ENCODE measurements around the gene BOLA2B.
"Not testable (repeated sequence)": the region's sequence is repeated elsewhere in the genome, so short reads cannot be mapped to it uniquely, and the experiment has no call there.

The BOLA2B gene

DNA sequence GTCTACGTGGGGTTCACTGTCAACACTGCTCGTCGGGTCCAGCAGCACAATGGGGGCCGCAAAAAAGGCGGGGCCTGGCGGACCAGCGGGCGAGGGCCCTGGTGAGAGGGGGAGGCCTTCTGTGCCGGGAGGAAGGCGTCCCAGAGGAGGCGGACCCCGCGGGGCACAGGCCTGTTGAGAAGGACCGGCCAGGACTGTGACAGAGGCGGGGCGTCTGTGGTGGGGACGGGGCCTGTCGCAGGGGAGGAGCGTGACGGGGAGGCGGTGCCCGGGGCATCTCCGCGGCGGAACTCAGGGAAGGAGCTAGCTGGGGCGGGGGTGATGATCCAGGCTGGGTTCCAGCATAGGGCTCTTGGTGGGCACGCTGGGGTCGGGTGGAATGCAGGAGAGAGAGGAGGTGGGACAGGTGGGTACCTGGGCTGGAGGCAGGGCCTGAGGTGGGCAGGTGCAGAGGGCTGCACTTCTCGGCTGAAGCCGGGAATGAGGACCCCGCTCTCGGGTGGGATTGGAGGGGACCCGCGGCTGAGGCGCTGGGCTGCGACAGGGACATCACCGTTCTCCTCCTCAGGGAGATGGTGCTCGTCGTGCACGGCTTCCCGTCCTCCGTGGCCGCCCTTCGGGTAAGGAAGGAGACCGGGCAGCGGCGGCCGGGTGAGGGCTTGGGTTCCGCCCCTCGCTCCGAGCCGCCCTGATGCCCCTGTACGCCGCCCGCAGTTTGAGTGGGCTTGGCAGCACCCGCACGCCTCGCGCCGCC lies 883 bp upstream of the BOLA2B start:
- not testable (repeated sequence) for H3K27ac ChIP-seq (ENCODE audit: low read depth, low read length); H3K9ac ChIP-seq (ENCODE audit: low read length); H3K36me3 ChIP-seq (ENCODE audit: control insufficient read depth, insufficient read depth, low read length); H3K27me3 ChIP-seq (ENCODE audit: control insufficient read depth, insufficient read depth, low read length); H3K4me1 ChIP-seq (ENCODE audit: control insufficient read depth, insufficient read depth, low read length); H3K9me3 ChIP-seq (ENCODE audit: control insufficient read depth, insufficient read depth, low read depth, low read length)
- H3K4me3 ChIP-seq (ENCODE audit: low read depth, low read length): peak overlapping the region; percentile 58

DNA sequence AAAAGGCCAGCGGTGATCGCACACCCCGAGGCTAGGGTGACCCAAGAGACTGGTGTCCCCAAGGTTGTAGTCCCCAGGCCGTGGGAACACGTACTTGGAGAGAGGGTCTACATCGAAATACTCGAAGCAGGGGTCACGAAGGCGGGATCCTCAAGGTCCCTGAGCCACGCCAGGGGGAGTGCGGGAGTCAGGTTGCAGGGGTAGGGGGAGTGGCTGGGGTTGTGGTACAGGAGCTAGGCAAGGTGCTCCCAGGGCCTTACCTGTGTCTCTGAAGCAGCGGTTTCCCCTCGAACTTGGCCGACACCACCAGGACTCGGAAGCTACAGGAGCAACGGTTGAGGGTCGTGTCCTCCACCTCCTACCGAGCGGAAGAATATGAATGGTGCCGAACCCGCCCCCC lies 368 bp downstream of the BOLA2B start:
- not testable (repeated sequence) for H3K36me3 ChIP-seq (ENCODE audit: control insufficient read depth, insufficient read depth, low read length); H3K9ac ChIP-seq (ENCODE audit: low read length); H3K27me3 ChIP-seq (ENCODE audit: control insufficient read depth, insufficient read depth, low read length); H3K4me3 ChIP-seq (ENCODE audit: low read depth, low read length); H3K27ac ChIP-seq (ENCODE audit: low read depth, low read length); H3K9me3 ChIP-seq (ENCODE audit: control insufficient read depth, insufficient read depth, low read depth, low read length); H3K4me1 ChIP-seq (ENCODE audit: control insufficient read depth, insufficient read depth, low read length)

GRCh38 chr16:30191158-30191557 lies 2.3 kb downstream of the BOLA2B start:
- not testable (repeated sequence) for H3K9ac ChIP-seq (ENCODE audit: low read length); H3K4me1 ChIP-seq (ENCODE audit: control insufficient read depth, insufficient read depth, low read length); H3K36me3 ChIP-seq (ENCODE audit: control insufficient read depth, insufficient read depth, low read length); H3K4me3 ChIP-seq (ENCODE audit: low read depth, low read length); H3K27me3 ChIP-seq (ENCODE audit: control insufficient read depth, insufficient read depth, low read length); H3K9me3 ChIP-seq (ENCODE audit: control insufficient read depth, insufficient read depth, low read depth, low read length); H3K27ac ChIP-seq (ENCODE audit: low read depth, low read length)

DNA sequence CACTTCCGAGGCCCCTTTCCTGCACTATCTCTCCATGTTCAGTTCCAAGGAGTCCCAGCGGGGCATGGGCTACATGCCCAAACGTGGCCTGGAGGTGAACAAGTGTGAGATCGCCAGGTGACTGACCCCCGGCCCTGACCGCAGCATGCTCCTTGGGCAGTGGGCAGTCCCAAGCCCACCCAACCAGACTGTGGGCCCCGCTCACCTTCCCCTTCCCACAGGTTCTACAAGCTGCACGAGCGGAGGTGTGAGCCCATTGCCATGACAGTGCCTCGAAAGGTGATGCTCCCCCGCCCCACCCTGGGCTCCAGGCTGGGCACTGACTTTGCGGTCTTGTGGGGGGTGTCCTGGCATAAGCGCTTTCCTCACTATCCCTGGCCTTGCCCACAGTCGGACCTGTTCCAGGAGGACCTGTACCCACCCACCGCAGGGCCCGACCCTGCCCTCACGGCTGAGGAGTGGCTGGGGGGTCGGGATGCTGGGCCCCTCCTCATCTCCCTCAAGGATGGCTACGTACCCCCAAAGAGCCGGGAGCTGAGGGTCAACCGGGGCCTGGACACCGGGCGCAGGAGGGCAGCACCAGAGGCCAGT lies 5.4 kb downstream of the BOLA2B start:
- no peak overlapping the region for H3K4me3 ChIP-seq (ENCODE audit: low read depth, low read length)
- H3K4me1 ChIP-seq (ENCODE audit: control insufficient read depth, insufficient read depth, low read length): peaks cover 5% of the 10 kb centered on the region
- no peak overlapping the region for H3K27ac ChIP-seq (ENCODE audit: low read depth, low read length)

GRCh38 chr16:30187556-30187865 lies 6.0 kb downstream of the BOLA2B start:
- Histone ChIP-seq H3K9ac (ENCODE audit: low read length) (no peak overlapping the region), H3K4me3 (ENCODE audit: low read depth, low read length) (no peak overlapping the region), H3K4me1 (ENCODE audit: control insufficient read depth, insufficient read depth, low read length) (peaks cover 9% of the 10 kb centered on the region), H3K27ac (ENCODE audit: low read depth, low read length) (no peak overlapping the region), H3K36me3 (ENCODE audit: control insufficient read depth, insufficient read depth, low read length) (no peaks in the 10 kb centered on the region), H3K27me3 (ENCODE audit: control insufficient read depth, insufficient read depth, low read length) (peaks cover 16% of the 10 kb centered on the region), H3K9me3 (ENCODE audit: control insufficient read depth, insufficient read depth, low read depth, low read length) (no peaks in the 10 kb centered on the region)

More for the DNA sequence above, 5.4 kb downstream of the BOLA2B start:
- Histone ChIP-seq H3K27me3 (ENCODE audit: control insufficient read depth, insufficient read depth, low read length) (peaks cover 12% of the 10 kb centered on the region), H3K36me3 (ENCODE audit: control insufficient read depth, insufficient read depth, low read length) (no peaks in the 10 kb centered on the region), H3K9me3 (ENCODE audit: control insufficient read depth, insufficient read depth, low read depth, low read length) (no peaks in the 10 kb centered on the region), H3K9ac (ENCODE audit: low read length) (no peak overlapping the region)

- H3K27ac ChIP-seq (ENCODE audit: low read depth, low read length): no peak overlapping the region
- H3K36me3 ChIP-seq (ENCODE audit: control insufficient read depth, insufficient read depth, low read length): no peaks in the 10 kb centered on the region
- H3K9me3 ChIP-seq (ENCODE audit: control insufficient read depth, insufficient read depth, low read depth, low read length): no peaks in the 10 kb centered on the region
- H3K4me1 ChIP-seq (ENCODE audit: control insufficient read depth, insufficient read depth, low read length): peaks cover 10% of the 10 kb centered on the region
- H3K4me3 ChIP-seq (ENCODE audit: low read depth, low read length): no peak overlapping the region
- H3K9ac ChIP-seq (ENCODE audit: low read length): no peak overlapping the region
- peaks cover 22% of the 10 kb centered on the region for H3K27me3 ChIP-seq (ENCODE audit: control insufficient read depth, insufficient read depth, low read length)
Observed at GRCh38 chr16:30186782-30187555, 6.5 kb downstream of the BOLA2B start.

- H3K36me3 ChIP-seq (ENCODE audit: control insufficient read depth, insufficient read depth, low read length): no peaks in the 10 kb centered on the region
- H3K9me3 ChIP-seq (ENCODE audit: control insufficient read depth, insufficient read depth, low read depth, low read length): no peaks in the 10 kb centered on the region
- no peak overlapping the region for H3K9ac ChIP-seq (ENCODE audit: low read length)
- no peak overlapping the region for H3K27ac ChIP-seq (ENCODE audit: low read depth, low read length)
- peaks cover 23% of the 10 kb centered on the region for H3K27me3 ChIP-seq (ENCODE audit: control insufficient read depth, insufficient read depth, low read length)
- H3K4me1 ChIP-seq (ENCODE audit: control insufficient read depth, insufficient read depth, low read length): peaks cover 10% of the 10 kb centered on the region
- no peak overlapping the region for H3K4me3 ChIP-seq (ENCODE audit: low read depth, low read length)
Observed at GRCh38 chr16:30186444-30186781, 7.1 kb downstream of the BOLA2B start.

- Histone ChIP-seq H3K9ac (ENCODE audit: low read length) (no peak overlapping the region), H3K9me3 (ENCODE audit: control insufficient read depth, insufficient read depth, low read depth, low read length) (no peaks in the 10 kb centered on the region), H3K4me1 (ENCODE audit: control insufficient read depth, insufficient read depth, low read length) (peaks cover 10% of the 10 kb centered on the region), H3K4me3 (ENCODE audit: low read depth, low read length) (no peak overlapping the region), H3K36me3 (ENCODE audit: control insufficient read depth, insufficient read depth, low read length) (no peaks in the 10 kb centered on the region), H3K27ac (ENCODE audit: low read depth, low read length) (no peak overlapping the region), H3K27me3 (ENCODE audit: control insufficient read depth, insufficient read depth, low read length) (peaks cover 23% of the 10 kb centered on the region)
Observed at GRCh38 chr16:30185683-30186421, 7.6 kb downstream of the BOLA2B start.

GRCh38 chr16:30184891-30185682 lies 8.4 kb downstream of the BOLA2B start:
- H3K36me3 ChIP-seq (ENCODE audit: control insufficient read depth, insufficient read depth, low read length): no peaks in the 10 kb centered on the region
- H3K4me1 ChIP-seq (ENCODE audit: control insufficient read depth, insufficient read depth, low read length): peaks cover 10% of the 10 kb centered on the region
- no peak overlapping the region for H3K27ac ChIP-seq (ENCODE audit: low read depth, low read length)
- H3K9ac ChIP-seq (ENCODE audit: low read length): no peak overlapping the region
- H3K4me3 ChIP-seq (ENCODE audit: low read depth, low read length): no peak overlapping the region
- H3K27me3 ChIP-seq (ENCODE audit: control insufficient read depth, insufficient read depth, low read length): peaks cover 23% of the 10 kb centered on the region
- no peaks in the 10 kb centered on the region for H3K9me3 ChIP-seq (ENCODE audit: control insufficient read depth, insufficient read depth, low read depth, low read length)

GRCh38 chr16:30184096-30184890 lies 9.2 kb downstream of the BOLA2B start:
- peak overlapping the region; percentile 84; the same call in 1 of the 2 replicates for H3K4me3 ChIP-seq (ENCODE audit: low read depth, low read length)
- H3K36me3 ChIP-seq (ENCODE audit: control insufficient read depth, insufficient read depth, low read length): no peaks in the 10 kb centered on the region
- peaks cover 23% of the 10 kb centered on the region for H3K27me3 ChIP-seq (ENCODE audit: control insufficient read depth, insufficient read depth, low read length)
- no peak overlapping the region for H3K9ac ChIP-seq (ENCODE audit: low read length)
- no peaks in the 10 kb centered on the region for H3K9me3 ChIP-seq (ENCODE audit: control insufficient read depth, insufficient read depth, low read depth, low read length)
- no peak overlapping the region for H3K27ac ChIP-seq (ENCODE audit: low read depth, low read length)
- H3K4me1 ChIP-seq (ENCODE audit: control insufficient read depth, insufficient read depth, low read length): peaks cover 10% of the 10 kb centered on the region
